ENCODE measurements around the gene MAT1A. TPM values are rescaled to one million over a fixed set of nuclear protein-coding genes. Genes with fewer than 3 reads are reported as not detected.
"Not testable (repeated sequence)": the region's sequence is repeated elsewhere in the genome, so short reads cannot be mapped to it uniquely, and the experiment has no call there.

Gene MAT1A
- total RNA-seq, 1 donor from 2014 or later = not detected

DNA sequence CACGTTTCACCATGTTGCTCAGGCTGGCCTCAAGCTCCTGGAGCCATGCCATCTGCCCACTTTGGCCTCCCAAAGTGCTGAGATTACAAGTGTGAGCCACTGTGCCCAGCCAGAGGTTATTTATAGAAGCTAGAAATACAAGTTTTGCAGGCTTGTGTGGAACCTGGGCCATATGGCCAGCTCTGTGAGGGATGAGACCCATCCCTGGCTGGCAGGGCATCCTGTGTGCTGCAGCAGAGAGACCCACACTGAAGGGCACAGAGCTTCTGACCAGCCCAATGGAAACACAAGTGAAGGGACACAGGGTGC is 35.5 kb downstream of the MAT1A start:
- H3K27me3 ChIP-seq (ENCODE audit: control insufficient read depth in 3 of 3, insufficient read depth in 3 of 3, low read length in 3 of 3); H3K4me1 ChIP-seq (ENCODE audit: control insufficient read depth in 3 of 3, insufficient read depth in 3 of 3, low read length in 3 of 3); H3K36me3 ChIP-seq (ENCODE audit: control insufficient read depth in 3 of 3, insufficient read depth in 3 of 3, low read length in 3 of 3); H3K27ac ChIP-seq (ENCODE audit: low read depth, low read length); H3K9me3 ChIP-seq (ENCODE audit: control insufficient read depth in 3 of 3, low read length in 3 of 3); H3K9ac ChIP-seq (ENCODE audit: low read depth in 1 of 3, low read length in 3 of 3); H3K4me3 ChIP-seq (ENCODE audit: low read length in 3 of 3): not testable (repeated sequence)

DNA sequence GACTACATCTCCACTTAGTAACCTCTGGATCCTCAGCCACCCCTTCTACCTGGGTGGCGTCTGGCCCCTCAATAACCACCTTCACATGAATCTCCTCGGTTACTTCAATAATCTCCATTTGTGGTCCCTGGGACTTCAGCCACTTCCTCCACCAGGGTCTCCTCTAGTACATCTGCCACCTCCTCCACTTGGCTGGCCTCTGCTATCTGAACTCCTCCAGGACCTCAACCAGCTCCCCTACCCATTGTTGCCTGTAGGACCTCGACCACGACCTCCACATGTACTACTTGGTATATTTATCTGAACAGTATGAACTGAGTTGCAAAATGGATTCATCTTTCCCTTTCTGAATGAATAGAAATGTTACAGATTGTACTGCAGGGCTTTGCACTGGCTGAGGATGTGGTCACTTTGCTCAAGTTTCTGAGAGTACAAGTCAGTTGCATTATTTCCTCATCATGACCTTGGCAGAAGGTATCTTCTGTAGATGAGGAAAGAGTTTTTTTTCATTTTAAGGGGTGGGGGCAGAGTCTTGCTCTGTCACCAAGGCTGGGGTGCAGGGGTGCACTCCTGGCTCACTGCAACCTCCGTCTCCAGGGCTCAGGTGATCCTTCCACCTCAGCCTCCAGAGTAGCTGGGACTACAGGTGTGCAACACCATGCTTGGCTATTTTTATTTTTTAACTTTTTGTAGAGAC is 36.0 kb downstream of the MAT1A start:
- H3K4me3 ChIP-seq (ENCODE audit: low read length in 3 of 3) = no peak overlapping the region
- peaks cover 0 to 3% (median 0%) of the 10 kb centered on the region in 3 donors for H3K27me3 ChIP-seq (ENCODE audit: control insufficient read depth in 3 of 3, insufficient read depth in 3 of 3, low read length in 3 of 3)
- H3K27ac ChIP-seq (ENCODE audit: low read depth, low read length) = no peak overlapping the region
- H3K9me3 ChIP-seq (ENCODE audit: control insufficient read depth in 3 of 3, low read length in 3 of 3) = no peaks in the 10 kb centered on the region
- H3K36me3 ChIP-seq (ENCODE audit: control insufficient read depth in 3 of 3, insufficient read depth in 3 of 3, low read length in 3 of 3) = no peaks in the 10 kb centered on the region
- no peak overlapping the region for H3K9ac ChIP-seq (ENCODE audit: low read depth in 1 of 3, low read length in 3 of 3)
- no peaks in the 10 kb centered on the region for H3K4me1 ChIP-seq (ENCODE audit: control insufficient read depth in 3 of 3, insufficient read depth in 3 of 3, low read length in 3 of 3)

DNA sequence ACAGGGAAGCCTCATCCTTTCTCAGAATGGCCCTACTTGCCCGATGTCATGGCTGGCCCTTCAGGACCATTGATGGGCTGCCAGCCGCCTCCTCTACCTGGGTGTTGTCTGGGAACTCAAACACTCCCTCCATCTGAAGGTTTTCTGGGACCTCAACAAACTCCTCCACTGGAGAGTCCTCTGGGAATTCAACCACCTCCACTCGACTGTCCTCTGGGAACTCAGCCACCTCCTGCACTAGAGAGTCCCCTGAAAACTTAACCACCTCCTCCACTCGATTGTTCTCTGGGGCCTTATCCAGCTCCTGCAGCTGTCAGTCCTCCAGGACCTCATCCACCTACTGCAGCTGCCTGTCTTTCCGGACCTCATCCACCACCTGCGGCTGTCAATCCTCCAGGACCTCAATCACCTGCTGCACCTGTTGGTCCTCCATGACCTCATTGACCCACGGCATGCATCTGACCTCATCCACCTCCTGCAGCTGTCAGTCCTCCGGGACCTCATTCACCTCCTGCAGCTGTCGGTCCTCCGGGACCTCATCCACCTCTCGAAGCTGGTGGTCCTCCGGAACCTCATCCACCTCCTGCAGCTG is 37.1 kb downstream of the MAT1A start:
- no peaks in the 10 kb centered on the region for H3K9me3 ChIP-seq (ENCODE audit: control insufficient read depth in 3 of 3, low read length in 3 of 3)
- no peak overlapping the region for H3K27ac ChIP-seq (ENCODE audit: low read depth, low read length)
- no peaks in the 10 kb centered on the region for H3K4me1 ChIP-seq (ENCODE audit: control insufficient read depth in 3 of 3, insufficient read depth in 3 of 3, low read length in 3 of 3)
- peaks cover 0 to 3% (median 0%) of the 10 kb centered on the region in 3 donors for H3K27me3 ChIP-seq (ENCODE audit: control insufficient read depth in 3 of 3, insufficient read depth in 3 of 3, low read length in 3 of 3)
- H3K4me3 ChIP-seq (ENCODE audit: low read length in 3 of 3) = no peak overlapping the region
- H3K36me3 ChIP-seq (ENCODE audit: control insufficient read depth in 3 of 3, insufficient read depth in 3 of 3, low read length in 3 of 3) = no peaks in the 10 kb centered on the region
- H3K9ac ChIP-seq (ENCODE audit: low read depth in 1 of 3, low read length in 3 of 3) = no peak overlapping the region

DNA sequence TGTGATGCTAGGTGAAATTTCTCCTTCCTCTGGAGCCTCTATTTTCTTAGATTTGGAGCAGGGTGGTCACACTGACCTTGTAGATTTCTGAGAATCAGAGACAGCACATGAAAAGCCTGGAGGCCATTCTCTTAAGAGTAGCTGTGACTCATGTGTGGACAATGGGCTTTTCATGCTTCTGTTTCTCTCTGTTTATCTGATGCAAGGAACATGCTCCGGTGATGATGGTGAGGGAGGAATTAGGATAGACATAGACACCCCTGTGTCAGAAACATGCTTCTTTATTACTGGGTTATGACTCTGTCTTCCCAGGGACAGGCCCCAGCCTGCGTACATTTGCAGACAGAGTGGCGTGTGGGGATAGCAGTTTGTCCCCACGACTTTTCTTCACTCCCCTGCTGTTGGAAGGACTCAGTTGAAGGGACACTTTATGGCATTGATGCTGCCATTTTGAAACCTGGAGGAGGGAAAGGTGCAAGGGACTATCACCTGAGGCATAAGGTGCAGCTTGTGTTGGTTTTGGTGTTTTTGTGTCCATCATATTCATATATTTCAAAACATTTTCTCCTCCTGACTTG is 37.7 kb downstream of the MAT1A start:
- not testable (repeated sequence) for H3K4me1 ChIP-seq (ENCODE audit: control insufficient read depth in 3 of 3, insufficient read depth in 3 of 3, low read length in 3 of 3); H3K27ac ChIP-seq (ENCODE audit: low read depth, low read length); H3K4me3 ChIP-seq (ENCODE audit: low read length in 3 of 3); H3K36me3 ChIP-seq (ENCODE audit: control insufficient read depth in 3 of 3, insufficient read depth in 3 of 3, low read length in 3 of 3); H3K9me3 ChIP-seq (ENCODE audit: control insufficient read depth in 3 of 3, low read length in 3 of 3); H3K9ac ChIP-seq (ENCODE audit: low read depth in 1 of 3, low read length in 3 of 3); H3K27me3 ChIP-seq (ENCODE audit: control insufficient read depth in 3 of 3, insufficient read depth in 3 of 3, low read length in 3 of 3)

DNA sequence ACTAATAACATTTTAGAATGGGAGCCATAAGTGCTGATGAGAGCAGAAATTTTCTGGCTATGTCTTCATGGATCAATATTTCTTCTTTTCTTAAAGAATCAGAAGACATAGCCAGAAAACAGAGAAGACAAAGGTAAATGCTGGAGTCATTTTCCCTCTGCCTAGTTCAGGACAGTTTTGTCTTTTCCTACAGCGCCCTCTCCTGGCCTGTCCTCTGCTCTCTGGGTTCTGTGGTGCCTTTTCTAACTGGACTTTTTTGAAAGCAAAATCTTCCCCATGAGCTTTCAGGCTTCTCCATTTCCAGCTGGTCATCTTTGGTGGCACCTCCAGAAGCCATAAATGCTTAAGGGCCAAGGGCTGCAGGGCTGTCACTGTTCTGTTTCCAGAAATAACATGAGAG is 39.1 kb downstream of the MAT1A start:
- H3K27me3 ChIP-seq (ENCODE audit: control insufficient read depth in 3 of 3, insufficient read depth in 3 of 3, low read length in 3 of 3); H3K4me3 ChIP-seq (ENCODE audit: low read length in 3 of 3); H3K27ac ChIP-seq (ENCODE audit: low read depth, low read length); H3K9me3 ChIP-seq (ENCODE audit: control insufficient read depth in 3 of 3, low read length in 3 of 3); H3K4me1 ChIP-seq (ENCODE audit: control insufficient read depth in 3 of 3, insufficient read depth in 3 of 3, low read length in 3 of 3); H3K36me3 ChIP-seq (ENCODE audit: control insufficient read depth in 3 of 3, insufficient read depth in 3 of 3, low read length in 3 of 3); H3K9ac ChIP-seq (ENCODE audit: low read depth in 1 of 3, low read length in 3 of 3): not testable (repeated sequence)

DNA sequence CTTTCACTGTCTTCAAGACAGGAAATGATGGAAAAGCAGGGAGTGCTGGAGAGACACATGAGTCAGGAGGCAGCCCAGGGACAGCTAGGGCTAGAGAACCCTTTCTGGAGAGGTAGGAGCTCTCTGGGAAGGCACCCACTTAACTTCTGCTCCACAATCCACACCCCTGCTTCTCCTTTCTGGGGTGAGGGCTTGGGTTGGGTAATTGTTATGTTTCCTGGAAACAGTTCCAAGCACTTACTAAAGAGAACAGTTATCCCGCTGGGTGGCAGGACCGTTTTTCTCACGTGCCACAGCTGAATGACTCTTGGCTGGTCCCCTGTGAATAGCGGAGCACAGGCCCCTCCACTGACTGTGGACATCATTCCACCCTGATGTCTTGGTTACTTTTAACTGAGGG is 39.6 kb downstream of the MAT1A start:
- not testable (repeated sequence) for H3K9me3 ChIP-seq (ENCODE audit: control insufficient read depth in 3 of 3, low read length in 3 of 3); H3K4me1 ChIP-seq (ENCODE audit: control insufficient read depth in 3 of 3, insufficient read depth in 3 of 3, low read length in 3 of 3); H3K36me3 ChIP-seq (ENCODE audit: control insufficient read depth in 3 of 3, insufficient read depth in 3 of 3, low read length in 3 of 3); H3K4me3 ChIP-seq (ENCODE audit: low read length in 3 of 3); H3K9ac ChIP-seq (ENCODE audit: low read depth in 1 of 3, low read length in 3 of 3); H3K27ac ChIP-seq (ENCODE audit: low read depth, low read length); H3K27me3 ChIP-seq (ENCODE audit: control insufficient read depth in 3 of 3, insufficient read depth in 3 of 3, low read length in 3 of 3)

DNA sequence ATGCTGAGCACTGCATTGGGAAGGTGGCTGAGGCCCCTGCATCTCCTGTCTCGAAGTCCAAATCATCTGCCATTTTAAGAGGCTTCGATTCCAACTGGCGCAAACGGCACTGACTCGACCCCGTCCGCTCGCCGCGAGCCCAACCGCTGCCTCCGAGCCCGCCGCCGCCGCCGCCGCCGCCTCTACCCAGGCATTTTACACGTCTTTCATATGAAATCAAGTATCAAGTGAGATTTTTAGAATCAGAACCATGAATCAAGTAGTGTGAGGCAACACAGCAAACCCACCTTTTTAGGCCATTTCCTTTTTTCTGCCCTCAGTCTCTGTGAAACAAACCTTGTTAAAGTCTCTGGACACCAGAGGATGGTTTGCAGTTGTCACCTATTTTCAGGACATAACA is 41.8 kb downstream of the MAT1A start:
- not testable (repeated sequence) for H3K4me1 ChIP-seq (ENCODE audit: control insufficient read depth in 3 of 3, insufficient read depth in 3 of 3, low read length in 3 of 3); H3K4me3 ChIP-seq (ENCODE audit: low read length in 3 of 3); H3K27ac ChIP-seq (ENCODE audit: low read depth, low read length); H3K27me3 ChIP-seq (ENCODE audit: control insufficient read depth in 3 of 3, insufficient read depth in 3 of 3, low read length in 3 of 3); H3K36me3 ChIP-seq (ENCODE audit: control insufficient read depth in 3 of 3, insufficient read depth in 3 of 3, low read length in 3 of 3); H3K9me3 ChIP-seq (ENCODE audit: control insufficient read depth in 3 of 3, low read length in 3 of 3); H3K9ac ChIP-seq (ENCODE audit: low read depth in 1 of 3, low read length in 3 of 3)

DNA sequence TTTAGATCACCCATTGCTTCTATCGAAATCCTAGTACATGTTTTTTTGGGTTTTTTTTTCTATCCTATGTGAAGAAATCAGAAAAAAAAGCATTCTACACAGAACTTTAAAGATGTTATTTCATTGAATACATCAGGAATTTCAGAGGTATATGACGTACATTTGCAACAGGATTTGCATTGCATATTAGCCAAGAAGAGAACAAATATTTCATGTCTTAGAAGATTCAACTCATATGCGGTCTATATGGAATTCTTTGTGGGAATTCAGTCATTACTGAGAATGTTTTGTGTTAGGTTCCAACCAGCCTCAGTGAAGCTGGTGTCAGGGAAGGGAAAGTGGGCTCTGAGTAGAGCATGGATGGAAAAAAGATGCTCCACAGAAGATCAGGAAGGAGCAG is 45.1 kb downstream of the MAT1A start:
- H3K4me3 ChIP-seq (ENCODE audit: low read length in 3 of 3); H3K9me3 ChIP-seq (ENCODE audit: control insufficient read depth in 3 of 3, low read length in 3 of 3); H3K27me3 ChIP-seq (ENCODE audit: control insufficient read depth in 3 of 3, insufficient read depth in 3 of 3, low read length in 3 of 3); H3K9ac ChIP-seq (ENCODE audit: low read depth in 1 of 3, low read length in 3 of 3); H3K4me1 ChIP-seq (ENCODE audit: control insufficient read depth in 3 of 3, insufficient read depth in 3 of 3, low read length in 3 of 3); H3K36me3 ChIP-seq (ENCODE audit: control insufficient read depth in 3 of 3, insufficient read depth in 3 of 3, low read length in 3 of 3); H3K27ac ChIP-seq (ENCODE audit: low read depth, low read length): not testable (repeated sequence)

DNA sequence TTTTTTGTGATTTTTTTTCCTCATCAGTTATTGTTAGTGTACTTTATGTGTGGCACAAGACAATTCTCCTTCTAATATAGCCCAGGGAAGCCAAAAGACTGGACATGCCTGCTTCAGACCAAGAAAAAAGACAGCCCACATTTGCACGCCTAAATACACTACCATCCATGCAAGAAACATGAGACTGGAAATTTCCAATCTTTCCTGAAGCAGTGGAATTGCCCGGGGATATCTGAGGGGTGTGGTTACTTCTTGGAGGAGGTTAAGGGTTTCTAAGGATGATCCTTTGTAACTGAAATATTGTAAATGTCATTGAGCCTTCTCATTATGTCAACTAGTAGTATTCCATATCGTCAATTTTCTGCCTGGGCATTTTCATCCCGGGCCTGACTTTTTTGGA is 47.1 kb downstream of the MAT1A start:
- H3K4me3 ChIP-seq (ENCODE audit: low read length in 3 of 3); H3K27me3 ChIP-seq (ENCODE audit: control insufficient read depth in 3 of 3, insufficient read depth in 3 of 3, low read length in 3 of 3); H3K27ac ChIP-seq (ENCODE audit: low read depth, low read length); H3K4me1 ChIP-seq (ENCODE audit: control insufficient read depth in 3 of 3, insufficient read depth in 3 of 3, low read length in 3 of 3); H3K9me3 ChIP-seq (ENCODE audit: control insufficient read depth in 3 of 3, low read length in 3 of 3); H3K36me3 ChIP-seq (ENCODE audit: control insufficient read depth in 3 of 3, insufficient read depth in 3 of 3, low read length in 3 of 3); H3K9ac ChIP-seq (ENCODE audit: low read depth in 1 of 3, low read length in 3 of 3): not testable (repeated sequence)

DNA sequence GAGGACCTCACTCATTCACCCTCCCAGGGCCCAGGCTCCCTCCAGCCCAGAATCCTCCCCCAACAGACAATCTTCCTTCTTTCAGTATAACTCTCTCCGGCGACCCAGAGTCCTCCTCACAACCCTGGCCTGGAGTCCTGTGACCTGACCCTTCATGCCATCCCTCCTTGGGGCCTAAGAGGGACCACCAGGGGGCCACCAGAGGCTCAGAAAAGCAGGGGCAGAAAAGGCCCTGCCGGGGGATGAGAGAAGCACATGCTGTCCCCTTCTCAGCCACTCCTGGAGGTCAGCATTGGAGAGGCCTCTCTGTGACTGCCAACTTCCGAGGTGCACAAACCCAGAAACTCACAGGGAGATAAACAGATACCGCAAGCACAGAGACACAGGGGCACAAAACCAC is 53.0 kb downstream of the MAT1A start:
- not testable (repeated sequence) for H3K4me3 ChIP-seq (ENCODE audit: low read length in 3 of 3)

More for the DNA sequence above, 53.0 kb downstream of the MAT1A start:
- not testable (repeated sequence) for H3K9me3 ChIP-seq (ENCODE audit: control insufficient read depth in 3 of 3, low read length in 3 of 3); H3K9ac ChIP-seq (ENCODE audit: low read depth in 1 of 3, low read length in 3 of 3); H3K4me1 ChIP-seq (ENCODE audit: control insufficient read depth in 3 of 3, insufficient read depth in 3 of 3, low read length in 3 of 3); H3K27ac ChIP-seq (ENCODE audit: low read depth, low read length); H3K36me3 ChIP-seq (ENCODE audit: control insufficient read depth in 3 of 3, insufficient read depth in 3 of 3, low read length in 3 of 3); H3K27me3 ChIP-seq (ENCODE audit: control insufficient read depth in 3 of 3, insufficient read depth in 3 of 3, low read length in 3 of 3)
